Mucosa of gallbladder (tissue), 1 donor: ENCODE data around the gene CARMIL1. TPM values are rescaled to one million over a fixed set of nuclear protein-coding genes. Genes with fewer than 3 reads are reported as not detected.

Source experiments
- DNase-seq: peaks from one replicate; pipeline ENCODE4 v3.0.0-alpha.2; 2020; ENCODE audit warnings: low spot score
- total RNA-seq: library from RNA; stranded (reverse); gene quantifications from one replicate; pipeline ENCODE4 v1.2.1, GENCODE V29; 2021
- donor health status: DM: no; HTN: no; CAD: no.

Gene CARMIL1
- total RNA-seq, 1 donor from 2014 or later: 38.6 TPM

- DNase-seq: no peak
Measured at GRCh38 chr6:25472906-25473305, 193.7 kb downstream of the CARMIL1 start.

DNA sequence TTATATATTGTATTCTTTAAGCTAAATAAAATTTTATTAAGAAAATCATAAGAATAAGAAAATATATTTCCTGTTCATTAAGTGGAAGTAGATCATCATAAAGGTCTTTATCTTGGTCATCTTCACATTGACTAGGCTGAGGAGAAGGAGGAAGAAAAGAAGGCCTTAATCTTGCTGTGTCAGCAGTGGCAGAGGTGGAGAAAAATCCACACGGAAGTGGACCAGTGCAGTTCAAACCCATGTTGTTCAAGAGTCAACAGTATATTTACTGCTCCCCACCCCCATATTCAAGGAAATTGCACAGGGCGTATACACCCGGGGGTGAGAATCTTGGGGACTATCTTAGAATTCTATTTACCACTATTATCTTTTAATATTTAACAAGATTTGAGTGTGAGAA lies 194.3 kb downstream of the CARMIL1 start:
- DNase-seq: no peak

GRCh38 chr6:25476126-25476525 lies 197.0 kb downstream of the CARMIL1 start:
- DNase-seq: no peak

DNA sequence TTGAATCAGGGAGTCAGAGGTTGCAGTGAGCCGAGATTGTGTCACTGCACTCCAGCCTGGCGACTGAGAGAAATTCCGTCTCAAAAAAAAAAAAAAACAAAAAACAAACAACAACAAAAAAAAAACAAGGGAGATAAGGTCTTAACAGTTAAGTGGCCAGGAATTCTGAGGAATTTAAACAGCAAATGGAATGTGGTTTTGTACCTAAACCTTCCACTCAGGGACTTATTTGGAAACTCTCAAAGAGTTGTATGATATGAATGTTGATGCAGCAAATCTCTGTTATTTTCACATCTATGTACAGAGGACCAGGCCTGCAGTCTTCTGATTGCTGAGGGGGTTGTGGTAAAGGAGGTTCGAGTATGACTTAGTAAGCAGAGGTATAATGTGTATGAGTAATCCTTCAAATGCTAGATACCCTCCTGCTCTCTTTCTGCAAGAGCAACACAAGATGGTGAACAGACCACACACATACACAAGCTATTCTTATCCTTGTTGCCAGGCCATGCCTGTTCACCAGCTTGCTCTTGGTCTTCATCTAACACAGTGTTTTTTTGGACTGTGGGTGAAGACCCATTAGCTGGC lies 197.9 kb downstream of the CARMIL1 start:
- no peak for DNase-seq

DNA sequence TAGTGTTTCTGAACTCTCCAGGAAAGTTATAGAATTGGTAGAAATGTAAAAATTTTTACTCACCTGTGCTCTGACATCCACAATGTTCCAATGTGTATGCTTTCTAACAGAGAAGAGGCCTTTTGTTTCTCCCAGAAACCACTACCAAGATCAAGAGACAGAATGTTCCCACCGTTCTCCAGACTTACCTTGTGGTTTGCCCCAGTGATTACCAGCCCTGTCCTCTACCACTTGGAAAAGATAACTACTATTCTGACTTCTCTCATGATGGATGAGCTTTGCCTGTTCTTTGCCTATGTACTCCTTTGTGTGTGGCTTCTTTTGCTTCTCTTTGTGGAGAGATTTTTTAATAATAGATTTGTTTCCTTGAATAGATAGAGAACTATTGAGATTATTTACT lies 199.8 kb downstream of the CARMIL1 start:
- DNase-seq: no peak

DNA sequence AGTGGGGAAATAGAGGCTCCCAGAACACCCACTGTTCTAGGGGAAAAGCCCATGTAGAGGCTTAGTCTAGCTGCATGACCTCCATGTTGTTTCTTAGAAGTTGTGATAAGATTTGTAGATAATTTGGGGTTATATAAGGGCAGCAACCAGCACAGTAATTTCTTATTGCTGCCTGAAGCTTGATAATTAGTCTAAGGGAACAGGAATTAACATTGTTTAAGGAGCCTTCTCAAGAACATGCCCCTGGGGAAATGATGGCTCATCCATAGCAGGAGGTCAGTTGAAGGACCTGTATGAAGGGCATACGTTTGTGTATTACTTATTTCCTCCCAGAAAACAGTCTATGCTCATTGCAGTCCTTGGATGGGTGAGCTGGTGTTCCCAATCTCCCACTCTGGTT lies 202.1 kb downstream of the CARMIL1 start:
- no peak for DNase-seq

DNA sequence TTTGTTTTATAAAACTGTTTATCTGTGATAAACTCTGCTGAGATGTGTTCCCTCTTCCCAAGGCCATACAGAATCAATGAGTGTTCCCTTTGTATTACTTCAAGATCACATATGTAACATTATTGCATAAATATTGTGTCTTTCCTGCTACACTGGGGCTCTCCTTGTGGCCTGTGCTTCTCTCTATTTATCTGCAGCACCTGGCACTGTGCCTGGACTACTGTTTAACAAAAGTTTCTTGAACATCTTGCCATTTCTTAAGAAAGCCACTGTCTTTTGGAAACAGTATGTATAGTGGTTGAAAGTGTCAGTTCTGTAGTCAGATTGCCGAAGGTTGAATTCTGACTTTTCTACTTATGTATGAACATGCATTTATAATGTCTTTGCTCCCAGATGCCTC lies 203.8 kb downstream of the CARMIL1 start:
- no peak for DNase-seq

- DNase-seq: no peak
Measured at GRCh38 chr6:25483943-25484342, 204.8 kb downstream of the CARMIL1 start.

- no peak for DNase-seq
Measured at GRCh38 chr6:25484900-25485299, 205.7 kb downstream of the CARMIL1 start.

GRCh38 chr6:25485821-25486534 lies 206.8 kb downstream of the CARMIL1 start:
- DNase-seq: no peak

DNA sequence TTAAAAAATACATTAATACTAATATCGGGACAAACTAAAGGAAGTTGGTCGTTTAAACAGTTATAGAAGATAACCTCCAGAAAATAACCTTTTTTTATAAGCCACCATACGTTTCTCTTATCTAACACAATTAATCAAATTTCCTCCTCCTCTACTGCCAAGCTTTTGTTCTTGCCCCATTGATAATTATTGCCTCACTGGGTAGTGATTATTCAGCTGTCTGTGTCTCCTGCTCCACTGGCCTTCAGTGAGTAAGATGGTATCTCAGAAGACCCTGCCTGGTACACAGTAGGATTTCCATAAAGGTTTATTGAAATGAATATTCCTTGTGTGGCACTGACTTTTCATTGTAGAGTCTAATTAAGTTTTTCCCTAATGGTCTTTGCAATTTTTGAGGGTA lies 207.4 kb downstream of the CARMIL1 start:
- no peak for DNase-seq

DNA sequence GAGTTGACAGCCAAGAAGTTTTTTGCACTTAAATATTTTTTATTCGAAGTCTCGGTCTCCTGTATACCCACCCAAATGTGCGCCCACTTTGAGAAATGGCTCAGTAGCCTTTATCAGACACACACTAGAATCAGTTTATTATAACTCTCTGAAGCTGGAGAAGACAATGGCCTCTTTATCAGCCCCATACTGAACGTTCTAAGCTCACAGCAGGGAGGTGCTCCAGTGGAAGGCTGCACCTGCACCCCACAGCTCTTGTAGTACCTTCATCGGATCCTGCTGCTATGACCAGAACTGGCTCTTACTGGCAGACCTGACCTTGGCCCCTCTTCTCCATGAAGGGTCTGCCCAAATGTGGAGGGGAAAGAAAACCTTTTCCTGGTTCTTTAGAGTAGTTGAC lies 207.8 kb downstream of the CARMIL1 start:
- no peak for DNase-seq

- no peak for DNase-seq
Measured at GRCh38 chr6:25488156-25488555, 209.0 kb downstream of the CARMIL1 start.

- DNase-seq: no peak
Measured at GRCh38 chr6:25489399-25489798, 210.2 kb downstream of the CARMIL1 start.

- DNase-seq: peak; percentile 78
Measured at GRCh38 chr6:25490018-25490801, 211.0 kb downstream of the CARMIL1 start.

DNA sequence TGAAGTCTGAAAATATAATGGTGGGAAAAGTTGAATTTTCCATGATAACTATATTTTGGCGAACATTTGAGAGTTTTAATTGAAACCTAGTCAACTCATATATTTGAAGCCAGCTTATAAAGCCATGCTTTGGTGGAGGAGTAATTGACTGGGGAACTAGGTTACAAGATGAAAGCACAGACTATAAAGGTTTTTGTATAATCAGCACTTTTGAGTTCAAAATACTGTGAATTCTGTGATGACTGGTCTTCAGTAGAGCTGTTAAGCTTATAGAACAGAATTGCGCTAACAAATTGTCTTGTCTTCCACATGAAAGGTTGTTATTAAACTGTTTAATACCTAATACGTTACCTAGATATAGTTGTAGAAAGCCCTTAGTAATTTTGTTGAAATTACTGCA lies 213.8 kb downstream of the CARMIL1 start:
- no peak for DNase-seq

- no peak for DNase-seq
Measured at GRCh38 chr6:25494469-25494868, 215.3 kb downstream of the CARMIL1 start.

GRCh38 chr6:25497383-25498040 lies 218.3 kb downstream of the CARMIL1 start:
- DNase-seq: no peak

DNA sequence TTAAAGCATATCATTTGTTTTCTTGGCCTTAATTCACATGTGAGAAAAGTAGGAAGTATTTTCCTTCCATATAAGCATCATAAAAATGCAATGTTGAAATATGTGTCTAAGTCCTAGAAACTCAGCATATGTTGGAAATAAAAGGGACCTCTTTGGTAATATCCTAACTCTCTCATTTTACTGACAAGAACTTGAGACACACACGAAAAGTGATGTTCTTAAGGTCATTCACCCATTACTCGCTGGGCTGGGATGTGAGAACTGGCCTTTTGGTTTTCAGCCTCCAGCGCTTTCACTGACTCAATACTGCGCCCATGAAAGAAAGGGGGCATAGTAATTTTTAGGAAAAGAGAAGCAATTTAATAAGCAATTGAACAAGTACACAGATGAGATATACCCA lies 219.3 kb downstream of the CARMIL1 start:
- DNase-seq: no peak

DNA sequence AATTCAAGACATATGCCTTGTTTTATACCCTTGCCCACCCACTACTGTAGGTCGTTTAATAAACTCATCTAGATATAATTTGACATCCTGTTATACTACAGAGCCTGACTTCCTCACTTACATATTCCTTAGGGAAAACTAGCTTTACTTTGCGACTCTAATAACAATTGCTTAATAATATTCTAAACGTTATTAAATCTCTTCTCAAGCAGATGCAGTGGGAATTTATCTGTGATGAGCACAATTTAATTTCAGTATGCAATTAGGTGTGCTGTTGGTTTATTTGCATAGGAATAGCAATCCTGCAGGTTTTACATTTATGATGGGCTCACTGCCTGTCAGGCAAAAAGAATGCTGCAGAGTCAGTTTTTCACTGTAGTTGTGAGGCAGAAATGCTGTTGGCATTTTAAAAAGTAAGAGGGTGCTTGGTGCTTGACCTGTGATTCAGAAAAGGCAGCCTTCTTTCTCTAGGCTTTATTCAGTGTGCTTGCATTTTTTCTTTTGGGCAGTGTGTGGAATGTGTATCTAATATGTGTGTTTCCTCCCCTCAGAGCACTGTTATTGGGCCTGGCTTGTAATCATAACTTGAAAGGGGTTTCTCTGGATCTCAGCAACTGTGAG lies 220.6 kb downstream of the CARMIL1 start:
- no peak for DNase-seq

DNA sequence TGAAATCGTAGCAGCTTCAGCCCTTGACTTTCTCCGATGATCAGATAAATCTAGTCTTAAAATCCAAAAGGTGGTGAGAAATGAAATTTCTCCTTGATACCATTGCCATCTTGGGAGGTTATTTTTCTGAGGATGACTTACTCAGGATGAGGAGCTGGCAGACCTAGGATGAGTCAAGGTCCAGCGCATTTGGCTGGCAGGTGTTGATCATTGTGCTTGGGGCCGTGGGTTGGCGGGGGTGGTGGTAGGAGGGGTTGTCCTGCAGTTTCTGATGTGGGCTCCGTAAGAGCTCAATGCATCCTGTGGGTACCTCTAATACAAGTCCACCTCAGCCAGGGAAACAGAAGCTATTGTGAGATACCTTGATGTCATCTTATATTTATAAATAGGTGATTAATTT lies 224.5 kb downstream of the CARMIL1 start:
- DNase-seq: no peak

DNA sequence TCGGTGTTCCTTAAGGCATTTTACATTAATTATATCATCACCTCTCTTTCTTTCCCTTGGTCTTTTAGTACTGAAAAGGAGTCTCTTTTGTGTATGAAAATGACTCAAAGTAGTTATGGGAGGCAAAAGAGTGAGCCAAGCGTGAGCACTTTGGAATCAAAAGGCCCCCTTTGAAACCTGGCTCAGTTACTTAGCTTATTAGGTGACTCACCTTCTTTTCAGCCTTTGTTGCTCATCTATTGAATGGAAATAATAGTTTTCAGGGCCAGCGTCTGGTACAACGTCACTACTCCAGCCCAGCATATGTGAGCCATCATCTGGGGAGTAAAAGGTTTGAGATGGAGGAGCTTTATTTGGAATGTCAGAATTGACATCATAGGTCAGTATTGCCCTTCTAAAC lies 225.5 kb downstream of the CARMIL1 start:
- no peak for DNase-seq
